GM21360 (cell line): ENCODE results near the gene DNER.

Source experiments
- ATAC-seq: cut with Tn5 transposase; IDR thresholded peaks from one replicate; pipeline ENCODE4 v1.9.1; 2021; ENCODE audit warnings: mild to moderate bottlenecking, moderate library complexity; ENCODE audit not compliant: unreplicated experiment

DNER gene

DNA sequence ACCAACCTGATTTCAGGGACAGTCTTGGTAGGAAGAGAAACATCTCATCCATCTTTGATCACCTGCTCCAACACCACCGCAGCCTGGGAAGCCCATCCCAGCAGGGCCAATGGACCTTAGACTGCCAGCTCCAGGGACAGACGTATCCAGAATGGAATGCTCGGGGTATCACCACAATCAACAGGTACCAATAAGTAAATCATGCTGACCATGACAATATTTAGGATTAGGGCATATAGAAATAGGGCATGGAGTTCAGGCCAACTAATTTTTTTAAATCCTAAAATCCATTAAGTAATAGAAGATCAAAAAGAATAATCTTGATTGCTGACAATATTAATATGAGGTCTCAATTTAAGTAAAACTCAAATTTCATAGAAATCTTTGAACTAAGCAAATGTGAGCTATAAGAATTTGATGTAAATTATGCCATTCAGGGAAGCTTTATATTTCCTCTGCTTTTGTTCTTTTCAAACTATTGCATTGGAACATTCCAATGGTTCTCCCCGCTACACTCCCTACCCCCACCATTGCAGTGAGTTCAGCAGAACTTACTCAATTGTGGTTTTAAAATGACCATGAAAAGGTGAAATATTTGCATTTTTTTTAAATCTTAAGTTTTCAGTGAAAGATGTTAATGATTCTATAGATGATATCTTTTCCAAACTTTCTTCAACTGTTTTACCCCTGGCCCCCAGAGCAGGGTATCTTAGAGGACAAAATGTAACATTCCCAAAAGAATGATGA is 138.6 kb downstream of the DNER start:
- no peak for ATAC-seq

DNA sequence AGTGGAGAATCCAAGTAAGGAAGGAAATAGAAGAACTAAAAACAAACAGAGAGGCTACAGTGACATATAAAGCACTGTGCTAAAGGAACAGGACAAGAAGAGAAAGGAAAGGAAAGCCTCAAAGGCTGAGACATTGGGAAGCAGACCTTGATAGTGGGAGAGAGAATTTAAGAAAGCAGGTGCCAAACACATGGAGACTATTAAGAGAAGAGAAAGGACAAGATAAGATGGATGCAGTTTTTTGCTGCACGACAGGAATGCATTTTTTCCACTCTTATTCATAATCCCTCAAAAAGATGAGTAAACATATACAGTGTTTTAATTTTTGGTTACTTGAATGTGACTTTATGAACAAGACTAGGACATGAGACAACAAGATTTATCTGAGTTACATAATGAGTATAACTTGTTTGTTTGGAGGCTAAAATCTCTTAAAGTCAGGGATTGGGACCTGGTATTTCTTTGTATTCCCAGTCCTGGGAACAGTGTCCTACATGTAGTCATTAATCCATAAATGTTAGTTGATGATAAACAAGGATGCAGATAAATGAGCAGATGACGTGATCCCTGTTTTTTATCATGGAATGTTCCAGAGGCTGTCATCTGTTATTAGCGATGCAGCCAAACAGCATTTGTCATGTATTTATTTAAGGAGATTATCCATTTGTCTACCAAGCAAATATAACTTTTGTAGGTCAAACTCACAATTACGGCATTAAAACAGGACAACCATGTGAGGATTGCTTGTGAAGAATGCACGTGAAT is 141.7 kb downstream of the DNER start:
- ATAC-seq: no peak

DNA sequence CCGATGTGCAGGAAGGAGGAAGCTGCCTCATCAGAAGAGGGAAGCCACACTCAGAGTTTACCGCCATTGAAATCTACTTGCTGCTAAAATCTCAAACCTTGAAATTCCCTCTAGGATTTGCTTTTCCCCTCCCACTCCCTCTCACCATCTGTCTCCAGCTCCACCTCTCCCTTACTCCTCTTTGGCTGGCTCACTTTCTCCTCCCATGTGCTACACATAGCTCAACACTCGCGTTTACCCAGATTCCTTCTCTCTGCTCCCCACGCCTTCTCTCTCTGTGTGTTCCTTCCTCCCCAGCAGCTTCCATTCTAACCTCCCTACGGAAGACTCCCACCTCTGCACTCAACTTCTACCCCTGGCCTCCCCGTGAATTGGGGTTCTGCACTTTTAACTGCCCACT is 143.1 kb downstream of the DNER start:
- ATAC-seq: no peak

DNA sequence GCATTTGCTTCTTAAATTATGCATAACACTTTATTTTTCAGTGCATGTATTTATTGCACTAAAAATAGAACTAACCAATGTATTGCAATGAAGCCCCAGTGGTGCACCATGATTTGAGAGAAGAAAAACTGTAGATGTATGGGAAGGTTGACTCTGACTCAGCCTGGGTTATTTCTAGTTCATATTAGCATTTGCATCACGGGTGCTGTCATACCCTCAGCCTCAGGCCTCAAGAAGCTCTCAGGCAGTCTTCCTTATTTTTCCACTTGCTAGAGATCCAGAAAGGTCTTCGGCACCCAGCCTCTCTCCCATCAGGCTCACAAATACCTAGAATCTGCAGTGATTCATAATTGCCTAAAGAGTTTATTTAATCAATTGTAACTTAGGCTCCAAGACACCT is 148.0 kb downstream of the DNER start:
- ATAC-seq: no peak

DNA sequence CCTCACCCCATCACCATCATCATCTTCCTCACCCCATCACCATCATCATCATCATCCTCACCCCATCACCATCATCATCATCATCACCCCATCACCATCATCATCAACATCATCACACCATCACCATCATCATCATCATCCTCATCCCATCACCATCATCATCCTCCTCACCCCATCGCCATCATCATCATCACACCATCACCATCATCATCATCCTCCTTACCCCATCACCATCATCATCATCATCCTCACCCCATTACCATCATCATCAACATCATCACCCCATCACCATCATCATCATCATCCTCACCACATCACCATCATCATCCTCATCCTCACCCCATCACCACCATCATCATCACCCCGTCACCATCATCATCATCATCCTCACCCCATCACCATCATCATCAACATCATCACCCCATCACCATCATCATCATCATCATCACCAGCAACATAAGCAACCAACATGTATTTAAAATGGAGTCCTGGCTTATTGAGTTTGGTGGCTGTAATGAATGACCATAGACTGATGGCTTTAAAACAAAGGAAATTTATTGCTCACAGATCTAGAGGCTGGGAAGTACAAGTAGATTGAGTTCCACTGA is 150.0 kb downstream of the DNER start:
- no peak for ATAC-seq

DNA sequence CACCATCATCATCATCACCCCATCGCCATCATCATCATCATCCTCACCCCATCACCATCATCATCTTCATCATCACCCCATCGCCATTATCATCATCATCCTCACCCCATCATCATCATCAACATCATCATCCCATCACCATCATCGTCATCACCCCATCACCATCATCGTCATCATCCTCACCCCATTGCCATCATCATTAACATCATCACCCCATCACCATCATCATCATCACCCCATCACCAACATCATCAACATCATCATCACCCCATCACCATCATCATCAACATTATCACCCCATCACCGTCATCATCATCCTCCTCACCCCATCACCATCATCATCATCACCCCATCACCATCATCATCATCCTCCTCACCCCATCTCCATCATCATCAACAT is 151.0 kb downstream of the DNER start:
- no peak for ATAC-seq

DNA sequence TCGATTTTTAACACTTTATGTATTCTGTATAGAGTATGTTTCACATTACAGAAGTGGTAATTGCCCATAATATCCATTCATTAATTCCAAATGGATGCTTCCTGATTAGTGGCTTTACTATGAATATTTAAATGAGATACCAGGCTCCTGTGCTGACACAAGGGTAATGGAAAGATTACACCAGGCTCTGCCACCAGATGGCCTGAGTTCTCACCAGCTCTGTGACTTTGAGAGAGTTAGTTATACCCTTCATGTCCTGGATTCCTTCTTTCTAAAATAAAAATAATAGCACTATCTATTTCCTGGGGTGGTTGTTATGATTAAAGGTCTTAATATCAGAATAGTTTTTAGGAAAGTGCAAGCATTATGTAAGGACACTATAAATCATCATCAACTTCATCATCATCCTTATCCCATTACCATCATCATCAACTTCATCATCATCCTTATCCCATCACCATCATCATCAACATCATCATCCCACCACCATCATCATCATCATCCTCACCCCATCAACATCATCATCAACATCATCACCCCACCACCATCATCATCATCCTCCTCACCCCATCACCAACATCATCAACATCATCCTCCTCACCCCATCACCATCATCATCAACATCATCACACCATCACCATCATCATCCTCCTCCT is 151.8 kb downstream of the DNER start:
- no peak for ATAC-seq

DNA sequence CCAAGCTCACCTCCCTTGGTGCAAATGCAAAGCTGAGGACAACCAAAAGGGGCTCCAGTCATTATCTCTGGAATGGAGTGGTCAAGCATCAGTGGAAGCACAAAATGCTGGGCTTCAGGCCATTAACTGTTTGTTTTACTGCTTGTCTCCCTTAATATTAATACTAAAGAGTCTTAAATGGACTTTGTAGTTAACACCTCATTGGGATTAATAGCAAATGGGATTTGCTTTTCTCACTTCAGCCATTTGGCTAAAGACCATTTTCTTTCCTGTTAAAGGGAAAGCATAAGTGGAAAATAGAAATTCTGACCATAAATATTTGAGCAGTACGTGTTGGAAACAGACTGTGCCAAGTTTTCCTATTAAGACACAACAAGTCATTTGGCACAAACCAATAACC is 154.4 kb downstream of the DNER start:
- ATAC-seq: no peak

DNA sequence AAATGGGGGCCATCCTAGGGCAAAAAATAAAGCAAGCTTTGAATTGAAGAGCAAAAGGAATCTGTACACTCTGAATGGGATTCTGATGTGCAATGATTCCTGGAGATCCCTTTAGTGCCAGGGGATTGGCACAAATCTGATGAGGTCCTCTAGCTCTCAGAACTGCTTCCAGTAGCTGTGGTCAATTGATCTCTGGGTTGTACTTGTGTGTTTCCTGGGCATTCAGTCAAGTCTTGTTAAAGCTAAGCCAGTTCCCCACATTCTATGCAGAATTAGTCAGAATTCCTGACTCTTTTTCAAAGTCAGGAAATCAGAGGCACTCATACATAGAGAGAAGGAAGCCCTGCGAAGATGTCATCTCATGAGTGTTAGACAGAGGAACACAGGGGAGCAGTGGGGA is 161.3 kb downstream of the DNER start:
- no peak for ATAC-seq

DNA sequence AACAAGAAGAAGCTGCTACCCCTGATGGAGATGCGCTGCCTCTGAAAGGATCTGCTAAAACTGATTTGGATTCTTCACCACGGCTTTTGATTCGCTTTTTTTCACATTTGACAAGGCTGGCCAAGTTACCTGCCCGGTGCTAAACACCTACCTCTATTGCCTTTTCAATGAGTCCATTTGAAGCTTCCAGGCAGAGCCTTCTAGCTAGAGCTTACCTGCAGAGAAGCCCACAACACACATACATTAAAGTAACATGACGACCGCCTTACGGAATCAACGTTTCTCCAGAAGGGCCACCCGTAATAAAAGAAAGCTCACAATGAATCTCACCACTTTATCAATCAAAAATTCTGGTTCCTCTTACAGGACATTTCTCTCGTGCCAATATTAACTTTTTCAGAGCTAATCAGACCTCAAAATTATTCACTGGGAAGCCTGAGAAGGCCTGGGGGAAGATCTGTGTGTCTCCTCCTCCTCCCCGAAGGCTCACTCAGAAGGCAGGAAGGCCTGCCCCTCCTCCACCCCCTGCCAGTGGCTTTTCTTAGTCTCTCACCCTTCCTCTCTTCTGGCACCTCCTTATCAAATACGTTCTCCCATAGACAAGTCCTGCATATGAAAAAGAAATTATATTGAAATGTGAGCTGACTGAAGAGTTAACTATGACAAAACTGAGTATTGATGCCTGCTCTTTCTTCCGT is 171.0 kb downstream of the DNER start:
- ATAC-seq: no peak

DNA sequence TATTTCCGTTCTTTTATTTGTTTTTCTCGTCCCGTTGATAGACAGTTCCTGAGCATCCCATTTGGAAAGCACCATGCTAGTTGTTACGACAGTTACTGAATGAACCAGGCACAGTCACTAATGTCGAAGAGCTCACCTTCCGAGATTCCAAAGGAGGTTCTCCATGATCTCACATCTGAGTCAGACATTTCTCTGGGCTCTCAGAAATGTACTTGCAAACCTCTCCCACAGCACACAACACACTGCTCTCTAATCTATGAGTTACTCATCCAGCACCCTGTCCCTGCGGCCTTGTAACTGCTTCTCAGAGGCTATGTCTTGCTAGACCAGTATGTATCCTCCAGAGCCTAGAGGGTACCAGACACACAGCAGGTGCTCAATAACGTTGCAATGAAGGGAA is 174.7 kb downstream of the DNER start:
- ATAC-seq: no peak

DNA sequence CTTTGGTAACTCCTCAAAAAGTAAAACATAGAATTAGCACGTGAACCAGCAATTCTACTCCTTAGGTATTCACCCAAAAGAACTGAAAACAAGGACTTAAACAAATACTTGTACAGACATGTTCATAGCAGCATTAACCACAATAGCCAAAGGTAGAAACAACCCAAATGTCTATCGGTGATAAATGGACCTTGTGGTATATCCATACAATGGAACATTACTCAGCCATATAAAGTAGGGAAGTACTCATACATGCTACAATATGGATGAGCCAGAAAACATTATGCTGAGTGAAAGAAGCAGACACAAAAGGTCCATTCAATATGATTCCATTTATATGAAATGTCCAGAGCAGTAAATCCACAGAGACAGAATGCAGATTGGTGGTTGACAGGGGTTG is 182.8 kb downstream of the DNER start:
- no peak for ATAC-seq

DNA sequence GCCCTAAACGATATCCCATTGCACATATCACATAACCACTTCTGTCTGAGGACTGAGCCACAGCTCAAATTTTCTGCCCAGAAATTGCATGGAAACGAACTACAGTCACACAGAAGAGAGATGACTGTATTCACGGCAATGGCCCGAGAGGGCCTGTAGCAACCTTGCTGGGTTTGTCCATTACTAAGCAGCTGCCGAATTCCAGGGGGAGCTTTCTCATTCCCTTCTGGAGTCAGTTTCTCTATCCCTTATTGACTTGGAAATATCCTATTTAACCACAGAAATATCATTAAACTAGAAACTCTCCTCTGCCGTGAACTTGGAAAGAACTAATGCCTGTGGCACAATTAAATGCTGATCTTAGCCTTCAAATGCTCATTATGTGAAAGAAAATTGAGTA is 183.9 kb downstream of the DNER start:
- ATAC-seq: no peak

DNA sequence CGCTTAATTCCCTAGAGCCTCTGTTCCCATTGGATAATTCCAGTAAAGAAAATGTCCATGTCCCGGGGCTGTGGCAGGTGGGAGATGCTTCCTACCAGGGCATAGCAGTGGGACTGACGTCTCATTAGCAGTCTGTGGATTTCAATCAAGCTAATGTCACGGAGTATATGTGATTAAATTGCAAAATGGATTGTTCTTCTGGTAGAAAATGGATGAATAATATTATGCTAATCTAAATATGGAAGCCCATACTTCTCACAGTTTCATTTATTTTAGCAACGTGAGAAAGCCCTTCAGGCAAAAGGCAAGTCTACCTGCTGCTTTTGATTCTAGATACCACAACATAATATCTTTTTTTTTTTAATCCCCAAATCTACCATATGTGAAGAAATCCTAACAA is 185.5 kb downstream of the DNER start:
- no peak for ATAC-seq

DNA sequence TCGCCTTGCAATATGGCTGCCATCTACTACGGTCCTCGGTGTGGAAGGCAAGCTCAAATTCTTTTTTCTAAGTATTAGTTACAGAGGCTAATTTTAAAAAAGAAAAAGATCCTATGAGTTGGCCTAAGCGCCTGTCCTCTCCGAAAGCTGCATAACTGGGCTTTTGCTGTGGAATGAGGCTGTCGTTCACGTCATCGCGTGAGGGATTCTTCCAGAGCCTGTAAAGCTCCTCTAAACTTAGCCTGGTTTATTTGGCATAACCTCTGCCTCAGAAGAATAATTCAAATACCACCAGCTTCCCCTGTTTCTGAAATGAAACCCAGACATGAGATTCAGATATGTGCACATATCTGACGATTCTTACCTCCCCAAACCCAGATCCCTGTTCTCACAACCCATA is 187.4 kb downstream of the DNER start:
- ATAC-seq: no peak

DNA sequence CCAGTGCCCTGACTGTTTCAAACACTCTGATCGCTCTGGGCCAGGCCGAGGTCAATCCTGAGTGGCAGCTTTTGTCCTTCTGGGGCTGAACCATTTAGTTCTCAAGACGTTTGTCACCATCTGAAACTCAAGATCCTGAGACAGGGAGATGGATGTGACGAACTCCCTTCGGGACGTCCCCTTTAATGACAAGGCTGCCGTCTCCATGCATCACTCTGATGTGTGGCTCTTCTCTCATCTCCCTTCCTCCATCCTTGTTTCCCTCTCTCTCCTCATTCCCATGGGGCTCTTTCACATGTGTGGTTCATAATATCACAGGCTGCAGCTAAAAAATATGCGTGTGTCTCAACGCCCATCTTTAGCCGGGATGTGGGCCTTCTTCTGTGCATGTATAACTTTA is 189.6 kb downstream of the DNER start:
- no peak for ATAC-seq

DNA sequence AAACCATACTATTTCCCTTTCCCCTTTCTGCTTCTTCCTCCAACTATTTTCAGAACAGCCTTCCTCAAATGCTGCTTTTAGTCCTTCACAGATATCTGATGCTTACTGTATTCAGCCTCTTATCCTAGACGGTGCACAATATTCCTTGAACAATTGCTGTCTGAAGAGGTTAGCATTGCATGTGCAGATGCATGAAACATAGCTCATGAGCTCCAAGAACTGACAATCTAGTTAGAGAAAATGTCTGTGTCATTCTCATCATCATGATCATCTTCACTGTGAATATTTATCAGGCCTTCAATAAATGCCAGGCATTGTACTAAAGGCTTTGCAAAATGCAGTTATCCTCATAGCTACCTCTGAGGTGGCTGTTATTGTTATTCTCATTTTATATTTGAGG is 190.7 kb downstream of the DNER start:
- no peak for ATAC-seq

DNA sequence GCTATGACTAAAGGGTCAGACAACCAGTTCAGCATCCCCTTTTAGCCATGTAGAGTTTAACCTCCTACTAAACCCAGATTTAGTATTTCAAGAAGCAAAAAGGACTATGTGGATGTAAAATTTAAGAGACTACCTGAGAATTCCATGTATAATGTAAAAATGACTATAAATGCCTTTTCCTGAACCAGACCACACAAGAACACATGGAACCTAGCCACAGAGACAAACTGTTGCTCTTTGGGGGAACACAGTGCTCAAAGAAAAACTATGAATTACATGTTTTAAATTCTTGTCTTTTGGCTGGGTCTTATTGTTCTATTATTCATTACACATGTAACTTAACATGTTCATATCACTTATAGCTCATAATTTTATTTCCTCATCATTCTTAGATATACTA is 192.8 kb downstream of the DNER start:
- no peak for ATAC-seq

DNA sequence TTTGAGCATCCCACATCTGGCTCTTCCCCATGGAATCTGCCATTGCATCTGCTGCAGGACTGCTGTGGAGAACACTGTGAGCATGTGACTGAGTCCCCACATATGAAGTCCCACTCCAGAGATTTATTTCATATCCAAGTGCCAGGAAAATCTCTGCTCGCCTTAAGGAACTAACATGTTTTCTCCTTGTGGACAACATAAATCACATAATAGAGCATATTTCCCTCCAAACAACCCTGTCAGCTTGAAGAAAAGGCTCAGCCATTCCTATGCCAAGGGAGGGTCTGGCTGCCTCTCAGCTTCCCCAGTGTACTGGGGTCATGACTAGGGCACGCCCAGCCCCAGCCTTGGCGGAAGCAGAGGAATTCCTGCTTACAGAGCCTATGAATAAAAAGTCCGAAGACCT is 193.7 kb downstream of the DNER start:
- ATAC-seq: no peak

DNA sequence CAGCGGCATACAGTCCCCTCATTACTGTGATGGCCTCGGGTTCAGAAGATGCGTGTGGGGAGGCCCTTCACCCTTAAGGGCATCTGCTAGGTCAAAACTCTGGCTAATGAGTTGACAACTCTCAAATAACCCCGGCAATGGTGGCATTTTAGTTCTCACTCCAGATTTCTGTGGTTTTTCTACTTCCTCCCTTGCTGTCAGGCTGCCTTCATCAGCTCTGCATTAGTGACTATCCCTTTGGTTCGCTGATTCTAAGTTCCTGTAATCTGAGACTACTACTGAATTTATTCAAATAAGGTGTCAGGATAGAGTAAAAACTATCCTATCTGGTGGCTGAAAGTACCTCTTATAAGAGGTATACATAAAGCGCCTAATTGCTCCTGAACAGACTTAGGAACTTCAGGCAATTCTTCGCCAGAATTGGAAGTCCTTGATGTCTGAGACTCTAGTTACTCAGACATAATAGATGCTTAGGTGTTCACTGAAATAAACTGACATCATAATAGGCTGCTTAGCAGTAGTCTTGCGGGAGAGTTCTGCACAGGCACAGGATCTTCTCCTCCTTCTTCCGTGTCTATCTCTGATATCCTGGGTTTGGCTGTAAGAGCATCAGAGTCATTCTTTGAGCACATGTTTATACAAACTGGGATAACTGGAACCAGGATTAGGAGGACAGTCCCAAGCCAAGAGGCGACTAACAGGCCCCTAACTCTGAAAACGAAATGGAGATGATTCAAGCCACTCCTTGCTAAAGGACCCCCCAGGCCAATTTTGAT is 194.5 kb downstream of the DNER start:
- peak; percentile 68 for ATAC-seq
